ENCODE results near the gene OPN3.

DNA sequence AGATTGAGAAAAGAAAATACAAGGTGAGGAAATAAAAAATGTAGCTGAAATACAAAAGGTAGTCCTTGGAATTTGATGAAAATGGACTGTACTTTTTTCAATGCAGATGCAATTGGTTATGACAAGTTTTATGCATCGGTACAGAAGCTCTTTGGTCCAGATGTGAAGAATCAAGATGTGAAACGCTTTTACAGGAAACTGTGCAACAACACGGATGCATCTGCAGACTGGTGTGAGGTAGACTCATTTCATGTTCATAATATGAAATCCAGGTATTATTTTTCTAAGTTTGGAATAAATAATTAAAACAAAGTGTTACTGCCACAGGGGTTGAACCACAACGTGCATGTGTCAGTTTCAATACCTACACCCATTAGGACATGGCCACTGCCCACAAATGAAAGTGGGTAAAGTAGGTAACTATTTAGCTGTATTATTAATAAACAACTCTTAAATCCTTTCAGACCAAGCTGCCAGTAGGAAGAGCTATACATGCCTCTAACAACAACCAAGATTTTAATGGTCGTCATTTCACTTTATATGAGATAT lies 20.3 kb upstream of the OPN3 start:
- TF ChIP-seq TAF1 (IDR thresholded peaks at IDR 0.05; ENCODE audit: low read depth, low read length) (no peak), POLR2A (IDR thresholded peaks at IDR 0.05; ENCODE audit: low read depth, low read length) (no peak)

Measured in GM12891 (cell line).